ENCODE measurements around the gene HOXC9.

The HOXC9 gene

GRCh38 chr12:53988541-53989226 lies 11.3 kb upstream of the HOXC9 start:
- DNase-seq (ENCODE audit: low spot score), result no peak

GRCh38 chr12:53989227-53990113 lies 10.5 kb upstream of the HOXC9 start:
- peak; percentile 15 for DNase-seq (ENCODE audit: low spot score)

- DNase-seq (ENCODE audit: low spot score), result no peak
These were observed 9.5 kb upstream of the HOXC9 start for GRCh38 chr12:53990311-53991076.

GRCh38 chr12:53991077-53991460 lies 8.9 kb upstream of the HOXC9 start:
- DNase-seq (ENCODE audit: low spot score), result no peak

- no peak for DNase-seq (ENCODE audit: low spot score)
These were observed 7.5 kb upstream of the HOXC9 start for GRCh38 chr12:53992377-53992889.

- DNase-seq (ENCODE audit: low spot score), result no peak
These were observed 6.6 kb upstream of the HOXC9 start for GRCh38 chr12:53993162-53994008.

GRCh38 chr12:53994009-53994263 lies 6.0 kb upstream of the HOXC9 start:
- no peak for DNase-seq (ENCODE audit: low spot score)

GRCh38 chr12:53994264-53995001 lies 5.5 kb upstream of the HOXC9 start:
- no peak for DNase-seq (ENCODE audit: low spot score)

- DNase-seq (ENCODE audit: low spot score), result no peak
These were observed 5.0 kb upstream of the HOXC9 start for GRCh38 chr12:53995002-53995377.

- DNase-seq (ENCODE audit: low spot score), result no peak
These were observed 4.4 kb upstream of the HOXC9 start for GRCh38 chr12:53995378-53996239.

GRCh38 chr12:53996240-53997203 lies 3.4 kb upstream of the HOXC9 start:
- no peak for DNase-seq (ENCODE audit: low spot score)

- DNase-seq (ENCODE audit: low spot score), result no peak
These were observed 2.5 kb upstream of the HOXC9 start for GRCh38 chr12:53997204-53998109.

GRCh38 chr12:53998110-53998899 lies 1.7 kb upstream of the HOXC9 start:
- DNase-seq (ENCODE audit: low spot score), result no peak

GRCh38 chr12:53998900-53999236 lies 1.1 kb upstream of the HOXC9 start:
- DNase-seq (ENCODE audit: low spot score), result no peak

GRCh38 chr12:53999559-54000115 lies 324 bp upstream of the HOXC9 start:
- no peak for DNase-seq (ENCODE audit: low spot score)

- no peak for DNase-seq (ENCODE audit: low spot score)
These were observed 1.6 kb downstream of the HOXC9 start for GRCh38 chr12:54001283-54002187.
